Lower lobe of right lung (tissue), 2 donors: Measurements from ENCODE around the gene CD74. TPM values are rescaled to one million over a fixed set of nuclear protein-coding genes. Genes with fewer than 3 reads are reported as not detected.

Experiments
- ATAC-seq, 2 donors: fragments of 200-7000 bp; cut with Tn5 transposase; one replicate each; pipeline ENCODE4 v1.9.1; 2020 to 2022; ENCODE audit warnings: mild to moderate bottlenecking in 2 of 2, moderate library complexity in 2 of 2
- DNase-seq: peaks from one replicate; pipeline ENCODE4 v3.0.0-alpha.2; 2020
- H3K27ac ChIP-seq: fragments of 200-600 bp; one replicate; pipeline ENCODE4 v1.8.0; 2022
- H3K27me3 ChIP-seq: fragments of 200-600 bp; one replicate; pipeline ENCODE4 v1.8.0; 2022; ENCODE audit warnings: low read depth
- H3K36me3 ChIP-seq: fragments of 200-600 bp; one replicate; pipeline ENCODE4 v1.8.0; 2022; ENCODE audit warnings: mild to moderate bottlenecking
- H3K4me1 ChIP-seq: fragments of 200-600 bp; one replicate; pipeline ENCODE4 v1.8.0; 2022
- H3K4me3 ChIP-seq: fragments of 200-600 bp; one replicate; pipeline ENCODE4 v1.8.0; 2022; ENCODE audit warnings: mild to moderate bottlenecking
- H3K9me3 ChIP-seq: fragments of 200-600 bp; one replicate; pipeline ENCODE4 v1.8.0; 2022
- intact Hi-C: fragments of 100-400 bp; cut with DNase I; formaldehyde crosslinking; loops from one replicate; pipeline ENCODE4 v1.11.0; 2022
- total RNA-seq: library from RNA; stranded (reverse); fragmentation: NEBNext Ultra II Directional; extraction: Animal tissue kit (Norgen Biotek cat#: 25700); gene quantifications from one replicate; pipeline ENCODE4 v1.2.1, GENCODE V29; 2021
- TF ChIP-seq, protein P1 (sequence below): fragments of 200-600 bp; IDR thresholded peaks from one replicate; pipeline ENCODE4 v1.8.0; 2022; ENCODE audit warnings: antibody characterized with exemption, mild to moderate bottlenecking
- donor health status: DM: no; HTN: yes; CAD: no; lungs with severe emphysema.

The CD74 gene
- total RNA-seq, 1 donor from 2014 or later: 4,221 TPM

DNA sequence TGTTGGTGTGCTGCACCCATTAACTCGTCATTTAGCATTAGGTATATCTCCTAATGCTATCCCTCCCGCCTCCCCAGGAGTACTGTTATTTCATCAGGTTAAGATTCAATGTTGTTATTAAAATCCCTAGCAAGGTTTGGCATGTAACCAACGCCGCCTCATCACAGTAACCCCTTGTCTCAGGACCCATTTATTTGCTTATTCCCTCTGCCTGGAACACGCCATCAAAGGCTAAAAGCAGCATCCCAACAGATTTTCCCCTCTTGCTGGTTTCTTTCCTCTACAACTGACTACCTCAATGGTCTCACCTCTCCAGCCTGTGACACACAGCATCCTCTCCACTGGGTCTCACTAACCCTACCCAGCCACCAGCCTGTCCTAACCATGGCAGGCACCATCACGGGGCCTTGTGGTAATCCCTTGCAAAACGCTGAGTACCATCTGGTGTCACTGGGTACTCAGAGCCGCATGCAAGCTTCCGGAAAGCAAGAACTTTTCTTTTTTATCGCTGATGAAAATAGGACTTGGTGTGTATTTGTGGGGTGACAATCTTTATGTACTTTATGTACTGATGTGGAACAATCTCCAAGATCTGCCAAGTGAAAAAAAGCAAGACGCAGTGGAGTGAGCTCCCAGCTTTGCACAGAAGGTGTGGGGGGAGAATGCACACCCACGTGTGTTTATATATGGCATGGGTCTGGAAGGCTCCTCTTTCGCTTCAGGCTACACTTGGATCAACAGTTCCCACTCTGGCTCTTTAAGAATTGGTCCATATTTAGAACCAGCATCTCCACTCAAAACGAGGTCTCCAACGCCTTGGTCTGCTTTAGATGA, 30.7 kb upstream of the CD74 start:
- ATAC-seq (no peak), DNase-seq (no peak)
- Histone ChIP-seq H3K9me3 (no peaks in the 10 kb centered on the region), H3K36me3 (peaks cover 62% of the 10 kb centered on the region), H3K4me1 (peaks cover 19% of the 10 kb centered on the region), H3K27me3 (no peaks in the 10 kb centered on the region), H3K27ac (no peak overlapping the region), H3K4me3 (no peak overlapping the region)
- TF ChIP-seq, protein P1, sequence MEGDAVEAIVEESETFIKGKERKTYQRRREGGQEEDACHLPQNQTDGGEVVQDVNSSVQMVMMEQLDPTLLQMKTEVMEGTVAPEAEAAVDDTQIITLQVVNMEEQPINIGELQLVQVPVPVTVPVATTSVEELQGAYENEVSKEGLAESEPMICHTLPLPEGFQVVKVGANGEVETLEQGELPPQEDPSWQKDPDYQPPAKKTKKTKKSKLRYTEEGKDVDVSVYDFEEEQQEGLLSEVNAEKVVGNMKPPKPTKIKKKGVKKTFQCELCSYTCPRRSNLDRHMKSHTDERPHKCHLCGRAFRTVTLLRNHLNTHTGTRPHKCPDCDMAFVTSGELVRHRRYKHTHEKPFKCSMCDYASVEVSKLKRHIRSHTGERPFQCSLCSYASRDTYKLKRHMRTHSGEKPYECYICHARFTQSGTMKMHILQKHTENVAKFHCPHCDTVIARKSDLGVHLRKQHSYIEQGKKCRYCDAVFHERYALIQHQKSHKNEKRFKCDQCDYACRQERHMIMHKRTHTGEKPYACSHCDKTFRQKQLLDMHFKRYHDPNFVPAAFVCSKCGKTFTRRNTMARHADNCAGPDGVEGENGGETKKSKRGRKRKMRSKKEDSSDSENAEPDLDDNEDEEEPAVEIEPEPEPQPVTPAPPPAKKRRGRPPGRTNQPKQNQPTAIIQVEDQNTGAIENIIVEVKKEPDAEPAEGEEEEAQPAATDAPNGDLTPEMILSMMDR: no peak
- intact Hi-C loops: no loop called here

DNA sequence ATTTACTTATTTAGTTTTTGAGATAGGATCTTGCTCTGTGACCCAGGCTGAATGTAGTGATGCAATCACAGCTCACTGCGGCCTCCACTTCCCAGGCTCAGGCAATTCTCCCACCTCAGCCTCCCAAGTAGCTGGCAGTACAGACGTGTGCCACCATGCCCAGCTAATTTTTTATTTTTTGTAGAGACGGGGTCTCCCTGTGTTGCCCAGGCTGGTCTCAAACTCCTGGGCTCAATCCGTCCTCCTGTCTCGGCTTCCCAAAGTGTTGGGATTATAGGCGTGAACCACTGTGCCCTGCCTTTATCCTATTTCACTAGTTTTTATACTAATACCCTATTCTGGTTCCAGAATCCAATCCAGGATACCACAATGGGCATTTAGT, 30.0 kb upstream of the CD74 start:
- Histone ChIP-seq H3K9me3 (no peaks in the 10 kb centered on the region), H3K36me3 (peaks cover 54% of the 10 kb centered on the region), H3K4me3 (no peak overlapping the region), H3K27me3 (no peaks in the 10 kb centered on the region), H3K4me1 (peaks cover 11% of the 10 kb centered on the region), H3K27ac (no peak overlapping the region)
- intact Hi-C loops: no loop called here
- ATAC-seq (no peak), DNase-seq (no peak)
- TF ChIP-seq, protein P1: no peak

DNA sequence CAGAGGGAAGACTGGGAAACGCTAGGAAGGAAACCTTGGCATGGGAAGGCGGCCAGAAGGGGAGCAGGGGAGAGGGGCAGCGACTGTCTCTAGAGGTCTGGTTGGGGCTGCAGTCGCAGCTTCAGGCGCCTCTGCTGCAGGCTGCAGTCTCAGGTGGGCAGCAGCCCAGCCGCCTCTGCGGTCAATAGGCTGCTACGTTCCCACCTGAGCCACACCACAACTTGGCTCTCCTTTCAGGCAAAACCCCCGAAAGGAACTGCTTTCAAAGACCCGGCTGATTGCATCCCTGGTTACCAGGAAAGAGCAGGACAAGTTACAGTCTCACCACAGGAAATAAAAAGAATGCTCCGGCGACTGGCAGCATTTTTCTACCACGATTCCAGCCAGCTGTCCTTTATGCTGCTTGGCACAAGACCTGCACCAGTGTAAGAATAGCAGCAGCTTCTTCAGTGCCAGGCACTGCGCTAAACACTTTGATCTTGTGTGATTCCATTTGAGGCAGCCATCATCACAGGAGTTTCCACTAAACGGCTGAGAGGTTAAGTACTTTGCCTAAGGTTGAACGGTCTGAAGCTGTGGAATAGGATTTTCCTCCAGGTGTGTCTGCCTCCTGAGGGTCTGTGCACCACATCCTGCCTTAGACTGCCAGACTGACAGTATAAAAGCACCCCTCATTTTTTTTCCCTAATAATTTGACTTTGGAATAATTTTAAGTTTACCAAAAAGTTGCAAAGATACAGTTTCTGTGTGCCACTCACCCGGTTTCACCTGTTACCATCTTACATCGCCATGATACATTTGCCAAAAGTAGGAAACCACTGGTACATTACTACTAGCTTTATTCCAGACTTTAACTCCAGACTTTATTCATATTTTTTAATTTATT, 29.3 kb upstream of the CD74 start:
- Histone ChIP-seq H3K27ac (no peak overlapping the region), H3K9me3 (no peaks in the 10 kb centered on the region), H3K27me3 (no peaks in the 10 kb centered on the region), H3K4me1 (peaks cover 7% of the 10 kb centered on the region), H3K36me3 (peaks cover 48% of the 10 kb centered on the region), H3K4me3 (no peak overlapping the region)
- DNase-seq: no peak
- ATAC-seq: peak in 1 of 2 donors; percentile 13
- intact Hi-C loops: no loop called here
- TF ChIP-seq, protein P1: no peak

DNA sequence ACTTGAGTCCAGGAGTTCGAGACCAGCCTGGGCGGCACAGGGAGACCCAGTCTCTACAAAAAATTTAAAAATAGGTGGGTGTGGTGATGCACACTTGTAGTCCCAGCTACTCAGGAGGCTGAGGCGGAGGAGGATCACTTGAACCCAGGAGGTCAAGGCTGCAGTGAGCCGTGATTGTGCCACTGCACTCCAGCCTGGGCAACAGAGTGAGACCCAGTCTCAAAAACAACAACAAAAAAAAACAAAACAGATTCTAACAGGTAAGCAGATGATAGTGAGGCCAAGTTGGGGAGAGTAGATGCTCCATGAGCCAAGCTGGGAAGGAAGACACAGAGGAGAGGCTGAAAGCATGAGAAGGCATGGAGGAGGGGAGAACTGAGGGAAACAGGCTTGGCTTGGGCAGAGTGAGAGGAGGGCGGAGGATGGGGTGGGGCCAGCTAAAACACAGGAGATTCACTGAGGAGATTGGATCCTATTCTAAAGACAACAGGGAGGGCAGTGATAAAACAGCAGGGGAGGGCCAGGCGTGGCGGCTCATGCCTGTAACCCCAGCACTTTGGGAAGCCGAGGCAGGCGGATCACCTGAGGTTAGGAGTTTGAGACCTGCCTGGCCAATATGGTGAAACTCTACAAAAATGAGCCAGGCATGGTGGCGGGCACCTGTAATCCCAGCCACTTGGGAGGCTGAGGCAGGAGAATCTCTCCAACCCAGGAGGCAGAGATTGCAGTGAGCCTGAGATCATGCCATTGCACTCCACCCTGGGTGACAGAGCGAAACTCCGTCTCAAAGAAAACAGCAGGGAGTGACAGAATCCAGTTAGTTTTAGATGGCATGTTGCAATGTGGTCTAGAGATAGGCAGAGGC, 28.5 kb upstream of the CD74 start:
- H3K27me3 ChIP-seq: no peaks in the 10 kb centered on the region
- DNase-seq (no peak), ATAC-seq (no peak)
- H3K27ac ChIP-seq: no peak overlapping the region
- intact Hi-C loops: no loop called here
- TF ChIP-seq, protein P1: no peak
- H3K4me1 ChIP-seq: peaks cover 4% of the 10 kb centered on the region
- peaks cover 39% of the 10 kb centered on the region for H3K36me3 ChIP-seq
- no peak overlapping the region for H3K4me3 ChIP-seq
- H3K9me3 ChIP-seq: no peaks in the 10 kb centered on the region
